ENCODE measurements around the gene CRYBB1.
A peak's percentile ranks its signal among the peaks of the same experiment; 100 is the strongest.
"Not testable (repeated sequence)": the region's sequence is repeated elsewhere in the genome, so short reads cannot be mapped to it uniquely, and the experiment has no call there.

CRYBB1 gene

DNA sequence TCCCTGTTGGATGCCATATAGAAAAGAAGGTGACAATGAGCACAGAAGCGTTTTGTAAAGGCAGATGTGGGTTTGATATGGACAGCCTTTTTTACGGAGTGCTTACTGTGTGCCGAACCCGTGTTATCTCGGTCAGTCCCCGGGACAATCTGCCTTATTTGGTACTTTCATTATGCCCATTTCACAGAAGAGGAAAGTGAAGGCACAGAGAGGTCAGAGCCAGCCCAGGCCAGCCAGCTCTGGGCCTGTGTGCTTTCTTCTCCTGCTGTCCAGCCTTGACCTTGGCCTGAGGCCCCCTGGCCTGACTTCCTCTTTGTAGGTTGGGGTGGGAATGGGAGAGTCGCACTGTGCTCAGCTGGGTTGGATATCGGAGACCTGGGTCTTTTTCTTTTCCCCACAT is 628 bp upstream of the CRYBB1 start:
- H3K4me1 Mint-ChIP-seq, result no peaks in the 10 kb centered on the region
- no peak overlapping the region for H3K4me3 Mint-ChIP-seq
- H3K36me3 Mint-ChIP-seq, result no peaks in the 10 kb centered on the region
- H3K27me3 Mint-ChIP-seq, result no peaks in the 10 kb centered on the region
- no peak overlapping the region for H3K27ac Mint-ChIP-seq
- no peaks in the 10 kb centered on the region for H3K9me3 Mint-ChIP-seq

DNA sequence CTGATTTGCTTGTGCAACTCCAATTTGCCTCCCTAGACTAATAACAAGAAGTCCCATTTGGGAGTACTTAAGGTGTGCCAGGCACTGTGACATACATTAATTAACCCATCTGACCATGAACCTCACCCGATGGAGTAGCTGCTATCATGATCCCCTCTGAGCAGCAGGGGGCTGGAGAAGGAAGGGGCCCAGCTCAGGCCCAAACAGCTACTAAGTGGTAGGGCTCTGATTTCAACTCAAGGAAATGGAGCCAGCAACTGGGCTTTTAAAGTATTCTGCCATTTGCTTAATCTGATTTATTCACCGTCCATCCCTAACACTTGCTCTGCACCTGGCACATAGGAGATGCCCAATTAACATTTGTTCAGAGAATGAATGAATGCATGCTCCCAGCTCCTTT is 1.2 kb downstream of the CRYBB1 start:
- Mint-ChIP-seq H3K4me3 (no peak overlapping the region), H3K27me3 (no peaks in the 10 kb centered on the region), H3K27ac (no peak overlapping the region), H3K4me1 (no peaks in the 10 kb centered on the region), H3K9me3 (no peaks in the 10 kb centered on the region), H3K36me3 (no peaks in the 10 kb centered on the region)

DNA sequence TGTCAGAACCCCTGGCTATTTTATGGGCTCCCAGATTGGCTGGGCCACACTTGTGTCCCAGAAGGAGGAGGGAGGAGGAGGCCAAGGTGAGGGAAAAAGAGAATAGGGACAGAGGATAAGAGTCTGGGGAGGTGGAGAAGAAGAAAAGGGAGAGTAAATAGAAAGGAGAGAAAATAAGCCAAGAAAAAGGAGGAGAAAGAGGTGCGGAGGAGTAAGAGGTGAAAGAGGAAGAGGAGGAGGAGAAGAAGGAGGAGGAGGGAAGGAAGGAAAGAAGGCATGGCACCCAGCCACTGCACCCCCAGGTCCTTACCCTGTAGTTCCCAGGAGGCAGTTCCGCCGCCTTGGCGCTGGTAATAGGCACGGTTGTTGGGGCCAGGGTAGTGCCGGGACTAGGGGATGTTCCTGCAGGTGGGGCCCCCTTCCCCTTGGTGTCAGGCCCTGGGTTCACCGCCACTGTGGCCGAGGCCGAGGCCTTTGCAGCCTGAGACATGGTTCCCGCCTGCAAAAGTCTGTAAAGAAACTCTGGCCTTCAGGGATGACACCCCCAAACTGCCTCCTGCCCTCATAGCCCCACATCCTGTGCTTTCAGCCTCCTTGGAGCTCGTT is 1.9 kb downstream of the CRYBB1 start:
- Mint-ChIP-seq H3K27ac (no peak overlapping the region), H3K4me3 (no peak overlapping the region), H3K4me1 (no peaks in the 10 kb centered on the region), H3K27me3 (no peaks in the 10 kb centered on the region), H3K9me3 (no peaks in the 10 kb centered on the region), H3K36me3 (no peaks in the 10 kb centered on the region)

DNA sequence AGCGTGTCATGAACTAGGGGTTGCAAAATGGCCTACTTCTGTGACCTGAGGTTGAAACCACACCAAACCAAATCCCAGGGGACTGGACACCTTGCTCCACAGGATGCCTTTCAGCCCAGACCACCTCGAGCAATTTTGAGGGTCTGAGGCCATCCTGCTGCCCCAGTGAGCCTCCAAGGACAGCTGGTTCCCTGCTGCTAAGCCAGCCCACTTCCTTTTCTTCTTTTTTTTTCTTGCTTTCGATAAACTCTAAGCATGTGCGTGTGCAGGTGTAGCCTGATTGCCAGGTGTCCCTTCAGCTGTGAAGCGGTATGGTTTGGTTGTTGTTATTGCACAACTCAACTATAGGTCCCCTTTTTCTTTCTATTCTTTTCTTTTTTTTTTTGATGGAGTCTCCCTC is 2.7 kb downstream of the CRYBB1 start:
- H3K27me3 Mint-ChIP-seq, result no peaks in the 10 kb centered on the region
- no peaks in the 10 kb centered on the region for H3K9me3 Mint-ChIP-seq
- H3K4me1 Mint-ChIP-seq, result peaks cover 4% of the 10 kb centered on the region
- H3K27ac Mint-ChIP-seq, result no peak overlapping the region
- no peak overlapping the region for H3K4me3 Mint-ChIP-seq
- no peaks in the 10 kb centered on the region for H3K36me3 Mint-ChIP-seq

DNA sequence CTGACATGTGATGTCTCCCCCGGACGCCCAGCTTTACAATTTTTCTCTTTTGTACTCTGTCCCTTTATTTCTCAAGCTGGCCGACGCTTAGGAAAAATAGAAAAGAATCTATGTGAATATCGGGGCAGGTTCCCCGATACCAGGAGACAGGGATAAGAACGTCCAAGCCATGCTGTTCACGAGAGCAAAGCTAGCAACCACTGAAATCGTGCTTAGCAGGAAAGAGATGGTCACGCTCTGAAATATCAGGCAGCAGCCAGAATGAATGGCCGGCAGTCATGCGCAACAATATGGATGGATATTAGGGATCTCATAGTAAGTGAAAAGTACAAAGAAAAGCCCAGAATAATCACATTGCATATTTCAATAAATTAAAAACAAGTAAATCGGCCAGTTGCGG is 3.5 kb downstream of the CRYBB1 start:
- peak overlapping the region; percentile 63 for H3K27ac Mint-ChIP-seq
- peaks cover 5% of the 10 kb centered on the region for H3K4me1 Mint-ChIP-seq
- H3K4me3 Mint-ChIP-seq, result no peak overlapping the region

DNA sequence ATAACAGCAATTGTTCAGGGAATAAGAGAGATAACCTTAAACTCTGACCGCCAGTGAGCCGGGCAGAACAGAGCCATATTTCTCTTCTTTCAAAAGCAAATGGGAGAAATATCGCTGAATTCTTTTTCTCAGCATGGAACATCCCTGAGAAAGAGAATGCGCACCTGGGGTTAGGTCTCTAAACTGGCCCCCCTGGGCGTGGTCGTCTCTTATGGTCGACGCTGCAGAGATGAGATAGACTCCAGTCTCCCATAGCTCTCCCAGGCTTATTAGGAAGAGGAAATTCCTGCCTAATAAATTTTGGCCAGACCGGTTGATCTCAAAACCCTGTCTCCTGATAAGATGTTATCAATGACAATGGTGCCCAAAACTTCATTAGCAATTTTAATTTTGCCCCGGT is 4.1 kb downstream of the CRYBB1 start:
- H3K27ac Mint-ChIP-seq, H3K36me3 Mint-ChIP-seq, H3K27me3 Mint-ChIP-seq, H3K4me1 Mint-ChIP-seq, H3K4me3 Mint-ChIP-seq, H3K9me3 Mint-ChIP-seq: not testable (repeated sequence)

More for the DNA sequence above, 3.5 kb downstream of the CRYBB1 start:
- H3K9me3 Mint-ChIP-seq, result no peaks in the 10 kb centered on the region
- H3K36me3 Mint-ChIP-seq, result no peaks in the 10 kb centered on the region
- H3K27me3 Mint-ChIP-seq, result no peaks in the 10 kb centered on the region

DNA sequence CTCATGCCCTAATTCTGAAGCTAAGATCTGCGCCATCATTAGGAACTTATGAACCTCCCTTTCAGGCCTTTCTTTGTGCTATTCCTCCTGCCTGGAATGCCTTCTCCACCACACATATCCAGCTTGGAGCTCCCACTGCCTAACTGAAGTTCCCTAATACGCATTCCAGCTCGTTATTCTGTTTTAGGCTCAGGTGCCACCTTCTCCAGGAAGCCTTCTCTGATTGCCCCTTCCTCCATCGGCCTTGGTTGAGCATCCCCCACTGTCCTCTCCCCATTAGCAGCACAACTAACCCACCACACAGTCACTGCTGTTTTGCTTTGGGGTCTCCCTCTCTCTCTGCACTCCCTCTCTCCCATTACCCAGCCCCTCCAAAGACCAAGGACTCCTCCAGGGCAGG is 5.2 kb downstream of the CRYBB1 start:
- Mint-ChIP-seq H3K4me3 (no peak overlapping the region), H3K4me1 (peaks cover 5% of the 10 kb centered on the region), H3K9me3 (no peaks in the 10 kb centered on the region), H3K36me3 (no peaks in the 10 kb centered on the region), H3K27ac (no peak overlapping the region), H3K27me3 (no peaks in the 10 kb centered on the region)

DNA sequence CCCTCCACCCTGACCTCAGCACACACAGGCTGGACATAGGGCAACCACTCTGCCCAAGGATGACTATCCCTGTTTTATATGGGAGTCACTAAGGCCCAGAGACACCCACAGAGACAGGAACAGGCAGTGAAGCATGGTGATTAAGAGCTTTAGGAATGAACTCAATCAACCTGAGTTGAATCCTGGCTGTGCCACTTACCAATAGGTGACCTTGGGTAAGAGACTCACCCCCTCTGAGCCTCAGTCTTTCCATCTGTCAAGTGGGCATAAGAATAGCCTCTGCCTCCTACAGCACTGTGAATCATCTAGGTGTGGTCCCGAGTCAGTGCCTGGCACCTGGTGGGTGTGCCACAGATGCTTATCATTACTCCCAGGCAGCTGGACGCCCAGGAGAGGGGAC is 6.8 kb downstream of the CRYBB1 start:
- H3K36me3 Mint-ChIP-seq, result no peaks in the 10 kb centered on the region
- no peaks in the 10 kb centered on the region for H3K9me3 Mint-ChIP-seq
- H3K4me1 Mint-ChIP-seq, result peaks cover 5% of the 10 kb centered on the region
- H3K27ac Mint-ChIP-seq, result no peak overlapping the region
- H3K27me3 Mint-ChIP-seq, result no peaks in the 10 kb centered on the region
- H3K4me3 Mint-ChIP-seq, result no peak overlapping the region

DNA sequence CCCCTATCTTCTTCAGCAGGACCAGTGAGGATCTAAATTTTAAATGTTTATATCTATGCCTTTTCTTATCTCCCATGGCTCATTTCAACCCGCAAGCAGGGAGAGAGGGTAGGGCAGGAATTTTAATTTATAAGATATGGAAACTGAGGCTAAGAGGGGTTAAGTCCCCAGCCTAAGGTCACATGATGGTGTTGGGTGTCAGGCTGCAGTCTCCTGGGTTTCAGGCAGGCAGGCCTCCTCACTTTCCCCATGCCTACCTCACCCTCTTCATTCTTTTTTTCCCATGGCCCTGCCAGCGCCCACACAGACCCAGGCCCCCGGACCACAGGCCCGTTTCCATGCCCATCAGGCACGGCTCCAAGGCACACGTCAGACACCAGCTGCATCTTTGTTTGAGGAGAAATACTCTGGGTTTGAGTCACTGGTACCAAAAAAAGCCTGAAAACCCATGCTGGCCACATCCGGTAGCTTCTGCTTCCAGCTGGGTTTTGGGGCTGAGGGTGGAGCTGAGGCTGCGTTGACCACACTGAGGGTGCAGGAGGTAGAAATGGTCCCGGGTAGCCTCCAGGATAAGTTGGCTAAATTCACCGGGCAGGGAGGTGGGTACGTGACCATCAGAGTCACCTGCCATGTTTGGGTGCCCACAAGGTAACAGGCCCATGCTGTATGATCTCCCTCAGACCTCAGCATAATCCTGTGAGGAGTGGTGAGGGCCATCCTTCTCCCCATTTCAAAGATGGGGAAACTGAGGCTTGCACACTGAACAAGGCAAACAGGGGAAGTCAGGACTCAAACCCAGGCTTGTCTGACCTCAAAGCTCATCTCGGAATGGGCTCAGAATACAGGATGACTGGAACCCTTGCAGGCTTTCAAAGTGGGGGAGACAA is 7.5 kb downstream of the CRYBB1 start:
- H3K27ac Mint-ChIP-seq, result no peak overlapping the region
- H3K9me3 Mint-ChIP-seq, result no peaks in the 10 kb centered on the region
- H3K36me3 Mint-ChIP-seq, result no peaks in the 10 kb centered on the region
- H3K4me1 Mint-ChIP-seq, result peaks cover 5% of the 10 kb centered on the region
- no peaks in the 10 kb centered on the region for H3K27me3 Mint-ChIP-seq
- H3K4me3 Mint-ChIP-seq, result no peak overlapping the region

DNA sequence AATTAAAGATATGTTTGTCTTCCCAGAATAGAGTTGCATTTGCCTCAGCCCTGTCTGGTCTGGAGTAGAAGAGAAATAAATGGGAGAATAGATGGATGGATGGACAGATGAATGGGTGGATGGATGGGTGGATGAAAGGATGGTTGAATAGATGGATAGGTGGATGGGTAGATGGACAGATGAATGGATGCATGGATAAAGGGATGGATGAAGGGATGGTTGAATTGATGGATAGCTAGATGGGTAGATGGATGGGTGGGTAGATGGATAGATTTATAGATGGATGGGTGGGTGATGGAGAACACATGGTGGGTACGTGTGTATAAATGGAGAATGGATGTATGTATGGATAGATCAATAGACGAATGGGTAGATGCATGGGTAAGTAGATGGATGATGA is 8.5 kb downstream of the CRYBB1 start:
- Mint-ChIP-seq H3K4me1 (peaks cover 5% of the 10 kb centered on the region), H3K4me3 (no peak overlapping the region), H3K9me3 (no peaks in the 10 kb centered on the region), H3K36me3 (no peaks in the 10 kb centered on the region), H3K27me3 (no peaks in the 10 kb centered on the region), H3K27ac (no peak overlapping the region)

DNA sequence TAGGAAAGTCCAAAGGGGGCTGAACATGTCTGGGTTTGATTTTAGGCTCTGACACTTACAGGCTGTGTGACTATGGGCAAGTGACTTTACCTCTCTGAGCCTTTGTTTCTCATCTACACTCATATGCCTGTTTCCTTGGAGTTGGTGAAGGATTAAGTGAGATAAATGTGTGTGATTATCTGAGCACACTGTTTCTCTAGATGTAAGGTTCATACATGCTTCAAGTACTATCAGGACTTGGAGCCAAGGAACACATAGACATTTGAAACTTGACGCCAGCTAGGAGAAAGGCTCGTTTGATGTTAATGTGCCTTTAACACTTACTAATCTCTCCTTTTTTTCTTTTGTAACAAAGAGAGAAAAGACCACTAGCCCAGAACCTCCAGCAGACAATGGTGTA is 9.7 kb downstream of the CRYBB1 start:
- Mint-ChIP-seq H3K27ac (no peak overlapping the region), H3K4me3 (no peak overlapping the region), H3K4me1 (peaks cover 5% of the 10 kb centered on the region), H3K27me3 (no peaks in the 10 kb centered on the region), H3K9me3 (no peaks in the 10 kb centered on the region), H3K36me3 (no peaks in the 10 kb centered on the region)

DNA sequence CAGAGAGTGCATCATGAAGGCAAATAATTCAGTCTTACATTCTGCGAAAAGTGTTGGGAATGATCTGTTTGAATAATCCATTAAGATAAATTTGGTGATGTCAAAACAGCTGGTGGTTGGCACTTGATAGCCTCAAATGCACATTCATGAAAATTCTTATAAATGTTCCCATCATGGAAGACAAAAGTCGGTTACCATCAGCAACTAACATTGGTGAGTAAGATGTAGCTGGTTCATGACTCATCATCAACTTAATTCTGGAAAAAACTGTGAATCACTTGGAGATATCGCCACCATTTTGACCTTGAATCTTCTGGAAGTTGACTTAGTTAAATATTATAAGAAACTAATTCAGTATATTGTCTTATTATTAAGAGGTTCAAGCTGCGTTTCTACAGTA is 11.2 kb downstream of the CRYBB1 start:
- no peak overlapping the region for H3K27ac Mint-ChIP-seq
- H3K4me1 Mint-ChIP-seq, result peaks cover 5% of the 10 kb centered on the region

DNA sequence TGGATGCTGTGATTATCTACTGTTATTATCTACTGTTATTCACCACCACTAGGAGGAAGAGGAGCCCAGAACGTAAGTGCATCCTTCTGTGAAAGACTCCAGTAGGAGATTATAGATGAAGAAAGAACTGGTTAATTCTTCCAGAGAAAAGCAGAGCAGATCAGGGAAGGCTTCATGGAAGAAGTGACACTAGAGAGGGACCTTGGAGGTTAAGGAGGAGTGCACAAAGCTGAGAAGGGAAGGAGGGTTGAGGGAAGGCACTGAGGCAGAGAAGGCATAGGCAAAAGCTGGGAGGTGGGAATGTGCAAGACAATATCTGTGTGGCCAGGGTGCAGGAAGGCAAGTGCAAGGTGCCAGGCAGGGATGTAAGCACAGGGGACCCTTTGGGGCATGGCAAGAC is 13.5 kb downstream of the CRYBB1 start:
- H3K27ac Mint-ChIP-seq, result no peak overlapping the region
- no peaks in the 10 kb centered on the region for H3K9me3 Mint-ChIP-seq
- no peaks in the 10 kb centered on the region for H3K36me3 Mint-ChIP-seq
- no peak overlapping the region for H3K4me3 Mint-ChIP-seq
- H3K4me1 Mint-ChIP-seq, result no peaks in the 10 kb centered on the region
- H3K27me3 Mint-ChIP-seq, result no peaks in the 10 kb centered on the region

More for the DNA sequence above, 11.2 kb downstream of the CRYBB1 start:
- H3K27me3 Mint-ChIP-seq, result no peaks in the 10 kb centered on the region
- no peaks in the 10 kb centered on the region for H3K36me3 Mint-ChIP-seq
- H3K9me3 Mint-ChIP-seq, result no peaks in the 10 kb centered on the region
- no peak overlapping the region for H3K4me3 Mint-ChIP-seq

DNA sequence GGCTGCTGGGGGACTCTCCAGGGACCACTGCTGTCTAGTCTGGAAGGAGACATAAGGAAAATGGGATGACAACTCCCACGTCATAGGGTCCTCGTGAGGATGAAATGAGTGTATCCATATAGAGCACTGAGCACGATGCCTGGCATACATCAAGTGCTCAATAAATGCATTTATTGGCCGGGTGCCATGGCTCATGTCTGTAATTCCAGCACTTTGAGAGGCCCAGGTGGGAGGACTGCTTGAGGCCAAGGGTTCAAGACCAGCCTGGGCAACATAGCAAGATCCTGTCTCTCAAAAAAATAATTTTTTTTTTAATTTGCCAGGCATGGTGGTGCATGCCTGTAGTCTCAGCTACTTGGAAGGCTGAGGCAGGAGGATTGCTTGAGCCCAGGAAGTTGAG is 15.7 kb downstream of the CRYBB1 start:
- H3K27ac Mint-ChIP-seq, result no peak overlapping the region
- peaks cover 4% of the 10 kb centered on the region for H3K4me1 Mint-ChIP-seq

DNA sequence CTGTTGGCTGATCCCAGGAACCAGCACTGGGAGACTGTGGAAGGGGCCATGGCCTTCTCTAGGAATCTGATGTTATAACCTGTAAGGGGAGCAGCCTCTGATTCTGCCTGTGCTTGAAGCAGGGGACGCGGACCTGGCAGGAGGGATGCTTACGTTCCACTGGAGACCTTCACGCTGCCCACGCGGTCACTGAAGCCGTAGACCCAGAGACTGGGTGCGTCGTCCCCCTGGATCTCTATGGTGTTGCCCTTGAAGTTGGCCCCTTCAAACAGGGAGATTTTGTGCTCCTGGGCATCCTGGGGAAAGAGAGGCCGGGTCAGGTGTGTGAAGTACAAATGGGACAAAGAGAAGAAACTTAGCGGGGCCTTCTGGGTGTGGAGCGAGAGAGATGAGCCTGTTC is 16.1 kb downstream of the CRYBB1 start:
- peaks cover 6% of the 10 kb centered on the region for H3K4me1 Mint-ChIP-seq
- no peaks in the 10 kb centered on the region for H3K36me3 Mint-ChIP-seq
- no peaks in the 10 kb centered on the region for H3K27me3 Mint-ChIP-seq
- no peaks in the 10 kb centered on the region for H3K9me3 Mint-ChIP-seq
- no peak overlapping the region for H3K4me3 Mint-ChIP-seq
- H3K27ac Mint-ChIP-seq, result no peak overlapping the region

More for the DNA sequence above, 15.7 kb downstream of the CRYBB1 start:
- no peaks in the 10 kb centered on the region for H3K9me3 Mint-ChIP-seq
- no peaks in the 10 kb centered on the region for H3K27me3 Mint-ChIP-seq
- H3K36me3 Mint-ChIP-seq, result no peaks in the 10 kb centered on the region
- H3K4me3 Mint-ChIP-seq, result no peak overlapping the region

DNA sequence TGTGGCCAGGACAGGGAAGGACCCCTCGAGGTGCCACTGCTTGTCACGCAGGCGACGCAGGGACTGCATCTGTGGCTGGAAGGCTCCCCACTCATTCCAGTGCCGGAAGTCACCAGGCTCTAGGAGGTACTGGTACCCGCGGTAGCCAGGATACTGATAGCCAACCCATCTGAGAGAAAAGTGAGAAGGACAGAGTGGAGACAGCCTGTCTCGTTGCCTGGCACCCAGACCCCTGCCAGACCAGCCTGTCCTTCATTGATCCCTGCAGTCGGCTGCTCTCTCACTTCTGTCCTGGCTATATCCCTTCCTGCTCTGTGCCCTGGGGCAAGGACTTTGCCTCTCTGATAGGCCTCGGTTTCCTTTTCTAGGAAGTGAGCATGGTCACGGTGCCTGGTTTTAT is 18.3 kb downstream of the CRYBB1 start:
- Mint-ChIP-seq H3K27me3 (no peaks in the 10 kb centered on the region), H3K4me3 (no peak overlapping the region), H3K9me3 (no peaks in the 10 kb centered on the region), H3K27ac (no peak overlapping the region), H3K36me3 (no peaks in the 10 kb centered on the region), H3K4me1 (peaks cover 6% of the 10 kb centered on the region)

Data from activated naive CD4-positive, alpha-beta T cell treated with anti-CD3 and anti-CD28 coated beads, Interleukin-2, amount 50 U/mL, for 24 hours (primary cell).